Measurements from ENCODE around the gene COL23A1. TPM values are rescaled to one million over a fixed set of nuclear protein-coding genes. Genes with fewer than 3 reads are reported as not detected.

The COL23A1 gene
- total and polyA plus RNA-seq, 2 donors (not counting 1 experiment from before 2014, with no cell fraction given): 0.20 TPM; not detected in 1

DNA sequence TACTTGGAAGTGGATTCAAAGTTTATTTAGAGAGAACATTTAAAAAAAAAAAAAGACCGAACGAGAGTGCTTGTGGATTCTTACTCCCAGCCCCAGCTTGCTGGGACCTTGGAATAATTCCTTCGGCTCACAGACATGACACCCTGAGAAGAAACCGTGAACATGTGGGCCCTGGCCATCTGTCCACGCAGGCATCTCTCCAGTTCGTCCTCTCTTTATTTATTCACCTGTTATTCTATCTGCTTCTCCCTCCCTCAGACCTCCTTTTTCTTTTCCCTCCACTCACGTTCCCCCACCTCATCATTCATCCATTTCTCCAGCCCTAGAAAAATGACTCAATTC lies 263.8 kb downstream of the COL23A1 start:
- 94% methylated on average over 5 of the region's 7 CpGs for WGBS (ENCODE audit: insufficient coverage)
- Histone ChIP-seq H3K4me3 (ENCODE audit: control extremely low read depth in 1 of 5, extremely low read depth in 1 of 5, insufficient read depth in 1 of 5, low read depth in 2 of 5, low read length in 4 of 5) (no peak overlapping the region), H3K4me1 (ENCODE audit: control insufficient read depth in 2 of 2, insufficient read depth in 2 of 2, low read length in 2 of 2) (peaks cover 4 to 22% of the 10 kb centered on the region in 2 donors), H3K9ac (ENCODE audit: low read length) (no peak overlapping the region), H3K4me2 (replicated peaks; ENCODE audit: low read depth, low read length, poor library complexity, severe bottlenecking) (no peak overlapping the region), H2AFZ (ENCODE audit: insufficient read depth, low read depth, low read length, poor library complexity, severe bottlenecking) (no peak overlapping the region), H3K27ac (ENCODE audit: low read length in 2 of 2) (no peak overlapping the region), H3K79me2 (ENCODE audit: control insufficient read depth, insufficient read depth, low read length) (no peaks in the 10 kb centered on the region), H3K36me3 (replicated peaks in 1 of 2; ENCODE audit: control extremely low read depth in 1 of 2, control insufficient read depth in 1 of 2, extremely low read depth in 1 of 2, insufficient read depth in 2 of 2, low read length in 1 of 2) (no peaks in the 10 kb centered on the region), H3K27me3 (replicated peaks in 1 of 4; ENCODE audit: control extremely low read depth in 1 of 4, control insufficient read depth in 3 of 4, insufficient read depth in 4 of 4, low read length in 3 of 4) (peaks cover 0 to 3% (median 0%) of the 10 kb centered on the region in 4 experiments), H4K20me1 (ENCODE audit: control insufficient read depth, insufficient read depth, low read length, poor library complexity, severe bottlenecking) (no peaks in the 10 kb centered on the region), H3K9me3 (ENCODE audit: control extremely low read depth in 1 of 3, control insufficient read depth in 2 of 3, insufficient read depth in 1 of 3, low read length in 2 of 3) (no peaks in the 10 kb centered on the region)
- H3K9me3 Mint-ChIP-seq (ENCODE audit: insufficient read depth): no peaks in the 10 kb centered on the region
- no peak overlapping the region for H3K27ac Mint-ChIP-seq
- no peak overlapping the region for H3K4me3 Mint-ChIP-seq
- no peak for DNase-seq
- peaks cover 3% of the 10 kb centered on the region for H3K27me3 Mint-ChIP-seq
- ATAC-seq (ENCODE audit: low read depth): no peak
- POLR2A ChIA-PET: no interaction called here
- intact Hi-C loops (cut with micrococcal nuclease): no loop called here
- H3K4me1 Mint-ChIP-seq: peaks cover 17% of the 10 kb centered on the region
- no peak for TF ChIP-seq EZH2 (IDR thresholded peaks at IDR 0.05; ENCODE audit: borderline replicate concordance, insufficient read depth, low read depth, low read length, poor library complexity, severe bottlenecking)
- TF ChIP-seq, protein P1, sequence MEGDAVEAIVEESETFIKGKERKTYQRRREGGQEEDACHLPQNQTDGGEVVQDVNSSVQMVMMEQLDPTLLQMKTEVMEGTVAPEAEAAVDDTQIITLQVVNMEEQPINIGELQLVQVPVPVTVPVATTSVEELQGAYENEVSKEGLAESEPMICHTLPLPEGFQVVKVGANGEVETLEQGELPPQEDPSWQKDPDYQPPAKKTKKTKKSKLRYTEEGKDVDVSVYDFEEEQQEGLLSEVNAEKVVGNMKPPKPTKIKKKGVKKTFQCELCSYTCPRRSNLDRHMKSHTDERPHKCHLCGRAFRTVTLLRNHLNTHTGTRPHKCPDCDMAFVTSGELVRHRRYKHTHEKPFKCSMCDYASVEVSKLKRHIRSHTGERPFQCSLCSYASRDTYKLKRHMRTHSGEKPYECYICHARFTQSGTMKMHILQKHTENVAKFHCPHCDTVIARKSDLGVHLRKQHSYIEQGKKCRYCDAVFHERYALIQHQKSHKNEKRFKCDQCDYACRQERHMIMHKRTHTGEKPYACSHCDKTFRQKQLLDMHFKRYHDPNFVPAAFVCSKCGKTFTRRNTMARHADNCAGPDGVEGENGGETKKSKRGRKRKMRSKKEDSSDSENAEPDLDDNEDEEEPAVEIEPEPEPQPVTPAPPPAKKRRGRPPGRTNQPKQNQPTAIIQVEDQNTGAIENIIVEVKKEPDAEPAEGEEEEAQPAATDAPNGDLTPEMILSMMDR (IDR thresholded peaks at IDR 0.05): no peak
- CTCF ChIA-PET: no interaction called here

DNA sequence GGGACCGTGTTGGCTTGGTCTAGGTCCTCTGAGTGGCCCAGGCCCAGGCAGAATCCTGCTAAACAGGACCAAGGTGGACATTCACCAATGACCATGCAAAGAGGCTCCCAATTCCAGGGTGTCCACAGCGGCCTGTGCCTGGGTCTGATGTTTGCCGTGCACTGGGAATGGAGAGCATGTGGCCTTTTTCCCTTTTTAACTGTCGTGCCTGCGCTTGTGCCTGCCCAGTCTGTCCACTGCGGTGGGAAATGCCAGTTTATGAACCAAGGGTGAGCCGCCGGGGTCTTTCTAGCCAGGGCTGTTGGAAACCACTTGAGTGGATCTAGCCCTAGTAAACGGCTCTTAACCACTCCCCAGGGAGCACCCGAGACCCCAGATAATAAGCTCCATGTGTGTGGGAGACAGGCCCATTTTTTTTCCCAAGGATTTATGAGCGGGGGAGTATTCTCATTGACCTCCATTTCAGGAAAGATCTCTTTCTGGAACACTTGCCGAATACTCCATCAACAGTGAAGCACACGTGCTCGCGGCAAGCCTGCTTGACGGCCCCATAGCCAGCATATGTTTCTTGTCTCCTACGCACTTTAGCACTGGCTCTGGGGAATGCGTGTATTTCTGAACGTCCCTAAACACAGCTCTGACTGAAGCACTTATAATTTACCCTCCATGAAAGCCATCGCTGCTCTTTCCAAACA lies 264.4 kb downstream of the COL23A1 start:
- intact Hi-C loops (cut with micrococcal nuclease): no loop called here
- H3K4me1 Mint-ChIP-seq: peaks cover 17% of the 10 kb centered on the region
- no peak overlapping the region for H3K4me3 ChIP-seq (ENCODE audit: control extremely low read depth in 1 of 5, extremely low read depth in 1 of 5, insufficient read depth in 1 of 5, low read depth in 2 of 5, low read length in 4 of 5)
- H2AFZ ChIP-seq (ENCODE audit: insufficient read depth, low read depth, low read length, poor library complexity, severe bottlenecking): no peak overlapping the region
- peaks cover 4 to 22% of the 10 kb centered on the region in 2 donors for H3K4me1 ChIP-seq (ENCODE audit: control insufficient read depth in 2 of 2, insufficient read depth in 2 of 2, low read length in 2 of 2)
- no peak overlapping the region for H3K27ac Mint-ChIP-seq
- ATAC-seq (ENCODE audit: low read depth) (no peak), DNase-seq (no peak)
- H4K20me1 ChIP-seq (ENCODE audit: control insufficient read depth, insufficient read depth, low read length, poor library complexity, severe bottlenecking): no peaks in the 10 kb centered on the region
- no peaks in the 10 kb centered on the region for H3K79me2 ChIP-seq (ENCODE audit: control insufficient read depth, insufficient read depth, low read length)
- H3K27me3 ChIP-seq (replicated peaks in 1 of 4; ENCODE audit: control extremely low read depth in 1 of 4, control insufficient read depth in 3 of 4, insufficient read depth in 4 of 4, low read length in 3 of 4): peaks cover 0 to 3% (median 0%) of the 10 kb centered on the region in 4 experiments
- H3K27ac ChIP-seq (ENCODE audit: low read length in 2 of 2): no peak overlapping the region
- TF ChIP-seq, protein P1 (IDR thresholded peaks at IDR 0.05): no peak
- TF ChIP-seq EZH2 (IDR thresholded peaks at IDR 0.05; ENCODE audit: borderline replicate concordance, insufficient read depth, low read depth, low read length, poor library complexity, severe bottlenecking): no peak
- H3K36me3 ChIP-seq (replicated peaks in 1 of 2; ENCODE audit: control extremely low read depth in 1 of 2, control insufficient read depth in 1 of 2, extremely low read depth in 1 of 2, insufficient read depth in 2 of 2, low read length in 1 of 2): no peaks in the 10 kb centered on the region
- H3K9ac ChIP-seq (ENCODE audit: low read length): no peak overlapping the region
- ChIA-PET POLR2A (no interaction called here), CTCF (no interaction called here)
- peaks cover 7% of the 10 kb centered on the region for H3K27me3 Mint-ChIP-seq
- no peaks in the 10 kb centered on the region for H3K9me3 Mint-ChIP-seq (ENCODE audit: insufficient read depth)
- 93% methylated on average over 17 of the region's 20 CpGs for WGBS (ENCODE audit: insufficient coverage)
- no peaks in the 10 kb centered on the region for H3K9me3 ChIP-seq (ENCODE audit: control extremely low read depth in 1 of 3, control insufficient read depth in 2 of 3, insufficient read depth in 1 of 3, low read length in 2 of 3)
- H3K4me3 Mint-ChIP-seq: no peak overlapping the region
- no peak overlapping the region for H3K4me2 ChIP-seq (replicated peaks; ENCODE audit: low read depth, low read length, poor library complexity, severe bottlenecking)

All from B cell (primary cell).